Endothelial cell of hepatic sinusoid (primary cell): ENCODE measurements around the gene EPAS1.

ENCODE experiments used
- in situ Hi-C: cut with HindIII; loops from 2 replicates; pipeline ENCODE4 v1.10.0; 2017; ENCODE audit warnings: low sequenced_read_pairs

The EPAS1 gene

DNA sequence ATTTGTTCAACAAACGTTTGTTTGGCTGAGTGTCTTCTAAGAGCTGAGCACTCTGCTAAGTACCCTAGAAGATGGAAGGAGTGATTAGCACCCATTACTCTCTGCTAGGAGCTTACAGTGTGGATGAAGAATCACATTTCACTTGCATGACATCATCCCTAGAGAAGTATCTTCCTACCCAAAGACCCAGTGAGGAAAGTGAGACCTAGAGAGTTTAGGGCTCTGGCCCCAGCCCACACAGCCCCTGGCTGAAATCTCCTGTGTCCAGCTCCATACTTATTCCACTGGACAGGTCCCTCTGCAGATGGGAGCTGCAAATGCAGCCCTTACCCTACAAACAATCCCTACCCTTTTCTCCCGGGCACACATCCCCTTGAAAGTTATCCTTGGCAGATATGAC is 26.8 kb upstream of the EPAS1 start:
- in situ Hi-C loops = loop anchor here (5.0 kb wide), 2 partner anchors 33 to 83 kb away; no protein-coding TSS in a partner anchor

DNA sequence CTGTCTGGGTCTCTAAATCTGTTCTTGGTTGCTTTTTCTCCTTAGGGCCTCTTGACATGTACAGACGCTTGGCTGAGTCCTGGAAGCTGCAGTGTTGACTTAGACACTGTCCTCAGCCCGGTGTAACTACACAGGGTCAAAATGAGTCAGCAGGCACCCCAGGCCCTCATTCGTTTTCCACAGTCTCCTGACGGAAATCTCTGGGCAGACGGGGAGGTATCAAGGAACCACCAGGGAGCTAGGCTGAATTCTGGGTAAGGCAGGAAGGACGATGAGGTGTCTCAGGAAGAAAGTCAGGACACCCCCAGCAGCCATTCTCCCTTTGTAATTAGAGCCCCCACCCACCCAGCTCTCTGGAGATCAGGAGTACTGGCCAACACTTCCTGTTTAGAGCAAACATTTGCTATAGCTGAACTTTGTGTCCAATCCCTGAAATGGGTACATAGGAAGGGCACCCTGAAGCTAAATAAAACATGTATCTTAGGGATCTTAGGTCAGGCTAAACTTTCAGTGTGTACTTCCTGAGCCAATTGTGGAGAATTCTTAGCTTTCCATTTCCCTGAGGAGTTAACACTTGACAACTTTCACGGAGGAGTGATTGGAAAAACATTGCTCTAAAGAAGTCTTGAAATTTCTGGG is 23.9 kb upstream of the EPAS1 start:
- in situ Hi-C loops = loop anchor here (5.0 kb wide), 2 partner anchors 36 to 86 kb away; no protein-coding TSS in a partner anchor

DNA sequence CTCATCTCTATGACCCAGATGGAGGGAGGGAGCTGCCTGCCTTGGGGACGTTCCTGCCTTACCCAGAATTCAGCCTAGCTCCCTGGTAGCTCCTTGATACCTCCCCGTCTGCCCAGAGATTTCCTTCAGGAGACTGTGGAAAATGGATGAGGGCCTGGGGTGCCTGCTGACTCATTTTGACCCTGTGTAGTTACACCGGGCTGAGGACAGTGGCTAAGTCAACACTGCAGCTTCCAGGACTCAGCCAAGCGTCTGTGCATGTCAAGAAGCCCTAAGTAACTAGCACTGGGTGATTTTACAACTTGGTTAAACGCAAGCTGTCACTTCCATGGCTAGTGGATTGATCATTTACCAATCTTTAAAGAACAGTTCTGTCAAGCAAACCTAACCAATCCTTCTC is 23.3 kb upstream of the EPAS1 start:
- in situ Hi-C loops = loop anchor here (5.0 kb wide), 2 partner anchors 37 to 87 kb away; no protein-coding TSS in a partner anchor

DNA sequence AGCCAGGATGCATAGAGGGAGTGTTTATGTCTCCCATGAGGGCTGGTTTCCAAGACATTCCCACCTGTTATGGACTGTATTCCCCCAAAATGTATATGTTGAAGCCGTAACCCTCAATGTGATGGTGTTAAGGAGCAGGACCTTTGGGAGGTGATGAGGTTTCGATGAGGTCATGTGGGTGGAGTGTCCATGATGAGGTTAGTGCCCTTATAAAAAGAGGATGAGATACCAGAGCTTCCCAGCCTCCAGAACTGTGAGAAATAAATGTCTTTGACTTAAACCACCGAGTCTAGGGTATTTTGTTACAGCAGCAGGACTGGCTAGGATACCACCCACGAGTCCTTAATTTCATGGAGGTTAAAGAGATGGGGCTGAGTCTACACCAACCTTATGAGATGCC is 22.6 kb upstream of the EPAS1 start:
- in situ Hi-C loops = loop anchor here (5.0 kb wide), 2 partner anchors 37 to 87 kb away; no protein-coding TSS in a partner anchor

DNA sequence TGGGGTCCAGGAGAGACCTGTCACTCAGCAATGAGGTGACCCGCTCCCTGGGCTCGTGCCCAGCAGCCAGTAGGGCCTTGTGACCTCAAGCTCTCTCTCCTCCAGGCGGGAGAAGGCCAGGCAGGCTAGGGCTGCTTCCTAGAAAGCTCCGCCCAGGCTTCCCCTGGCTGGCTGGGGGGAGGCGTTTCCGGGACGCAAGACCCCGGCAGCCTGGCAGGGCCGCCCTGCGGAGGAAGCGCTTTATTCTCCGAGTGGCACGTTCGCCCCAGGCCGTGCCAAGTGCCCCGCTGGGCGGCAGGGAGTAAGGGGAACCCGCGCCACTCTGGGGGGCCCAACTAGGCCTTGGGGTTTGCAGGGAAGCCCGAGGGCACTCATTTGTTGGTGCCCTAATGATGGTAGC is 21.2 kb upstream of the EPAS1 start:
- in situ Hi-C loops = no loop called here

DNA sequence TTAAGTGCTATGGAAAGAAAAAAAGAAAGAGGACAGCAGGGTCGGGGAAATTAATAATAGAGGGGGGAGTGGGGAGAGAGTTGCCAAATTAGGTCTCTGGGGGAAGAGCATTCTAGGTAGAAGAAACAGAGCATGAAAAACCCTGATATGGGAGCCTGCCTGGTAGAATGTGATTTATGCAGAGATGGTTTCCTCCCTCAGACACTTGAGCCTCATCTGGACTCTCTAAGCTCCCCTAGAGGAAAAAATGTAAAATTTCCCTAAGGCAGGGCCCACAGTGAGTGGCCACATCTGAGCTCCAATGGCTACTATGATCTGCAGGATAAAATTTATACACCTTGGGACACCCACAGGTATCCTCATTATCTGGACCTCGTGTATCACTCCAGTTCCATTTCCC is 20.6 kb upstream of the EPAS1 start:
- in situ Hi-C loops = no loop called here

DNA sequence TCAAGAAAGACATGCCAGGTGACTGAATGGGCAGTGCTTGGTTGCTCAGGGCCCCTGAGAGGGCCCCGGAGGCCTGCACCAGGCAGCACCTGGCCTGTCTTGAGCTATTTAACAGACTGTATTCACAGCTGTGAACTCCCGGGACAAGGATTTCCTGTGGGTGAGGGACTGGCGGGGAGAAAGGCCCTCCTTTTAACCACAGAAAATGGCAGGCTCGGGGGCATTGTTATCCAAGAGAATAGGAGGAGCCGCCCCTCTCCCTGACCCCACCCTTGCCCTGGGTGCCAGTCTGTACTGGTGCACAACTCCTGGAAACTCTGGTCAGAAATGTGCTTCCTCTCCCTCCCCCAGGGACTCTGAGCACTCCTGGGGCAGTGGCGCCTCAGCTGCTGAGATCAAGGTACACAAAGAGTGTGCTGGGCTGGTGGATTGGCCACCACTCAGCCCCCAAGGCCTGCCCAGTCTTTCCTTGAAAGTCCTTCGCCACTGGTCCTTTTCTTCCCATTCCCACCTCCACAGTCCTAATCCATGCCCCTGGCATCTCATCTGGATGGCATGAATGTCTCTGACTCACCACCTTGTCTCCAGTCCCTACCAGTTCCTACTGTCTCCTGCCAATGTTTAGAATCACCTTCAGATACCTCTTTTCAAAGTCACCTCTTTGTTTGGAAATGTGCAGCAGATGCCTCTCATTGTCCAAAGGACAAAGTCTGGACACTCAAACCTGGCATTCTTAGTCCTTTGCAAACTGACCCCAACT is 19.6 kb upstream of the EPAS1 start:
- in situ Hi-C loops = no loop called here

DNA sequence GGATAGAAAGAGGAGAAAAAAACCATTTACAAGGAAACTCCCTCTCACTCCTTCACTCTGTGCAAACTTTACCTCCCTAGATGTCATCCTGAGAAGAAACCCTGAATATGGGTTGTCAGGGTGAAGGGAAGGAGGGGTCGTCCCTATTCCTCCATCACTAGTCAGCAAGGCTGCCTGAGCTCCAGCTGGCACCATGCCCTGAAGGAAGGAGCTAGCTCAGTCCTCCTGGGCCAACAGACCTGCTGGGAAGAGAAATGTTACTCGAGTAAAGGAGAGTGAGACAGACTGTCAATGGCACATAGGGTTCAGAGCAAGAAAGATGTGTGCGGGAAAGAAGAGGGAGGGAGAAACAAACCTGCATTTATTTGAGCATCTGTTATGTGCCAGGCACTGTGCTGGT is 18.3 kb upstream of the EPAS1 start:
- in situ Hi-C loops = no loop called here

DNA sequence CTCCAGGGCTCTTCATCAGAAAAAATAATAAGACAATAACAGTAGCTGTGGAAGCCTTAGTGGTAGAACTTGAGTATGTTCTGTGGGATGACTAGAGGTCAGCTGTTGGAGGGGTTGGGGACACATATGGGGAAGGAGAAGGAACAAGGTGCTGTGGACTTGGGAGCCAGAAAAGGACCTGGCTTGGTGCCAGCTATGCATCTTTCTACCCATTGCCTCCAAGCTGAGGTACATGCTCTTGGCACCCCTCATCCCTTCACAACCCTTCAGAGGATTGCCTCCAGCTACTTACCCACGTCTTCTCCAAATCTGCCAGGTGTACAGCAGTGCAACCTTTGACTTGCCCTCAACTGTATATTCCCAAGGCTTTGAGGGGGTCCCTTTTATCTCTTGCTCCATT is 15.3 kb upstream of the EPAS1 start:
- in situ Hi-C loops = no loop called here

DNA sequence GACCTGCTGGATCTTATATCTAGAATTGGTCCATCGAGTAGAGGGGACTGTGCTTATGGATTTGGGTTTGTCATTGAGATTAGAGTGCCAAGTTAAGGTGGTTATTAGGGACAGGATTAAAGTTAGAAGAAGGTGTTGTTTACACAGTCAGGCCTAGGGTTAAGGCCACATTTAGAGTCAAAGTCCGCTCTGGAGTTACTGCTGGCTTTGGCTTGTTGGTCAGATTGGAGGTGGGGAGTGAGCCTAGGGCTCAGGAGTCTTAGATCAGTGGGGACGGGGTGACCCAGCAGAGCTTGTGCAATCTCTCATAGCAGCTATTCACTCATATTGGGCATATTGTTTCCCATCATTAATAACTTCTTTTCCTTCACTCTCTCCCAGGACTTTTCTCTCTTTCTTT is 13.5 kb upstream of the EPAS1 start:
- in situ Hi-C loops = no loop called here

DNA sequence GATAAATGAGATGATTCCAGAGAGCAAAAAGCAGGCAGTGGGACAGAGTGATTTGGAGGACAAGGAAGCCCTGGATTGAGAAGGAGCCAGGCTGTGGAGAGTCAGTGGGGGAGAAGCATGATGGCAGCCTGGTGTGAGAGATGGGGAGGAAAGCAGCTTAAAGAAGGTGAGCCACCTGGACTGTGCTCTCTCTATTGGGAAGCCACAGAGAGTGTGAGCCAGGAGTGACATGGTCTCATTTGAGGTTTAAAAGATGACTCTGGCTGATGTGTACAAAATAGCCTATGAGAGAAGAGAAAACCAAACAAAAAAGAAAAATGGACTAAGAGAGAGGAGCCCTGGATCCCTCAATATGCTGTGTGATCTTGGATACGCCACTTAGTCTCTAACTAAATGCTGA is 12.9 kb upstream of the EPAS1 start:
- in situ Hi-C loops = no loop called here

DNA sequence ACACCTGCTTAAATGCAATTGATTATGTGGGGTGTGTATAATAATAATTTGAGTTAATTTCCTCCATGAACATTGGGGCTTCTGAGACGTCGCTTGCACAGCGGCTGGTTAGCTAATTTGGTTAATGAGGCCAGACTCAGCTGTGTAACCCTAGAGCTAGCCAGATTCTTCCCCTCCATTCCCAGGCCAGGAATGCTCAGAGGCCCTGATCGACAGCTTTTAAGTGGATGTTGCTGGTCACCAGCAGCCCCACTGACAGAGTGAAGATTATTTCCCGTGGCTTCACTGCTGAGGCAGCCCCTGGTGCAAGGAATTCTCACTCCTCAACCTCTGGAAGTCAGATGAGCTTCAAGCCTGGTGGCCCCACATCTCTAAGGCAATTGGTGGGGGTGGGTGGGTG is 12.4 kb upstream of the EPAS1 start:
- in situ Hi-C loops = loop anchor here (5.0 kb wide), 1 partner anchor 43 kb away; no protein-coding TSS in a partner anchor

DNA sequence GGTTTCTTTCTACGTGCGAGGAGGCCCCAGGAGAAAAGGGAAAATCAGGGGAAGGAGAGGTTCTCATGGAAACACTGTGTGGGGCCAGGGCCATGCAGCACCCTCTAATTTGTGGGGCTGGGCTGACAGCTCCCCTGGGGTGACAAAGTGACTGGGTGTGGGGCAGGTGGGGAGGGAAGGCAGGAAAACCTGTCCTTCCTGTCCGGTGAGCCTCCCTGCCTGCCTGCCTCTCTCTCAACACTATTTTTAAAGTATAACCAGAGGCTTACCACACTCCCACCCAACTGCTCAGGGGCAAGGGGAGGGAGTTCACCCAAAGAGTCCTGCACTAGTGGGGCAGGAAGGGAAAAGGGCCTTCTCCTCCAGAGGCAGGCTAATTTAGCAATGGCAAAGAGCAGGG is 10.5 kb upstream of the EPAS1 start:
- in situ Hi-C loops = loop anchor here (5.0 kb wide), 1 partner anchor 41 kb away; no protein-coding TSS in a partner anchor

DNA sequence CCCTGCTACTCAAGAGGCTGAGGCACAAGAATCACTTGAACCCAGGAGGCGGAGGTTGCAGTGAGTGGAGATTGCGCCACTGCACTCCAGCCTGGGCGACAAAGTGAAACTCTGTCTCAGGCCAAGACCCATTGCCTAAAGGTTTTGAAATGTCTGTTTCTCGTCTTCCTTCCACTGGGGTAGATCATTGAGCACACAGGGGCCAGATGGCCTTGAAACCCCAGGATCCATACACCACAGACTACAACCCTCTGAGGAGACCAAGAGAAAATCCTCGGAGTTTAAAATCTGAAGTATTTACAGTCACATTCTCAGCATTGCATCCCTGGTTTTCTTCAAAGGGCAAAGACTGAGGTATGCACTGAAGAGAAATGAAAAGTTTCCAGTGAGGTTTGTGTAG is 7.1 kb upstream of the EPAS1 start:
- in situ Hi-C loops = no loop called here

DNA sequence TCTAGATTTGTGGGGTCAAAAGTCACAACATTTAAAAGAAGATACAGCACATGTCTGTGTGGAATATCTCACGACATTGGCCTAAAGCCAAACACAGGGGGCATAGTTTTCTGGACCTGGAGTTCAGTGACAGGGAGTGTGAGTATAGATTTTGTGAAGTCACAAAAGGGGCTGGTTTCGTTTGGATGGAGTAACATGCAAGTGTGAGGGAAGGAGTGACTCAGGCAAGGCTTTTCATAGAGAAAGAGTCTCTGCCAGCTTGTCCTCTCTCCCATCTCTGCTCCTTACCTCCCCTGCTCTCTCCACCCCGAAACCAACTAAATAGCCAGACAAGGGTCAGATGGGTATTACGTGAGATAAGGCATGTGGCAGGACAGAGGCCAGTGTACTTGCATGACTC is 3.7 kb upstream of the EPAS1 start:
- in situ Hi-C loops = no loop called here

DNA sequence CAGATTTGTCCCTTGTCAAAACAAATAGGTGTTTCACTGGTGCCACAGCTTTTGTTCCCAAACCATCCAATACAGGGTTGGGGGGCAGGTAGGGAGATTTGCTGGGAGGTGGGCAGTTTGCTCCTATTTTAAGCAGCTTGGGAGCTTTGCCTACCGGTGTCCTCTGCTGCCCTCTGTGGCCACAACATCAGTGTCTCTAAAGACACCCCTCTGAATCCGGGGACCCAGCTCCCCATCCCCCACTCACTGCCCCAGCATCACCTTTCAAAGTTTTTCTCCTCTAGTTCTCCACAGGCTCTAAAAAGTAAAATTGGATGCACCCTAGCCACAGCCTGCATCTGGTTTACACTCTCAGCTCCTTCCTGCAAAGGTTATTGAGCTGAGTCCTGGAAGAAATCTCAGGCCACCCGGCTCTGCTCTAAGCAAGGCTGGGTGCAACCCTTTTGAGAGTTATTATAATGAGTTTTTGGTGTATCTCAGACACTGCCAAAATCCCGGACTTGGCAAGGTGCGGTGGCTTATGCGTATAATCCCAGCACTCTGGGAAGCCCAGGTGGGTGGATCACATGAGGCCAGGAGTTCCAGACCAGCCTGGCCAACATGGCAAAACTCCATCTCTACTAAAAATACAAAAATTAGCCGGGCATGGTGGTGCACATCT is 2.9 kb upstream of the EPAS1 start:
- in situ Hi-C loops = no loop called here

DNA sequence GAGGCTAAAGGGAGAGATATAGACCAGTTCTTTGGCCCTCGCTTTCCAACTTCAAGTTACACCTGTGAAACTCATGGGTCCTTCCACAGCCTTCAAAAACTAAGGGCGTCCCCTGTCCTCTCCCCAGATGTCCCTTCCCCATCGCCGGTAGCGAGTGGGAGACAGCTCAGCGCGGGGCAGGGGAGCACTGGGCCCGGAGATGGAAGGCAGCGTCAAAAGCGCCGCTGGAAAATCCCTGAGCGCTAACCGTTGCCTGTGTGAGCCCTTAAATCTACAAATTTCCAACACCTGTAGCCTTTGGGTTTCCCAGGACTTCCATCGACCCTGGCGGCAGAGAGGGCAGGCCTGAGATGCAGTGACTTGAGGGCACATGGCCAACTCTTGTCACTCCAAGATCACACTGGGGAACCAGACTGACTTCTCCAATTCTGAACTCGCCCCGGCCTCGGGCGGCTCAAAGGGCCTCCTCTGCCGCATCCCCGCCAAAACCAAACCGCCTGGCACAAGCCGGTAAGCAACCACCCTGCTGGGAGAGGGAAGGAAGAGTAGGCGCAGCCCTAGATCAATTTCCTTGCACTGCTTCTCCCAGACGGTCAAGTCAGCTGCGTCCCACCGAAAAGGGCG is 879 bp upstream of the EPAS1 start:
- in situ Hi-C loops = no loop called here

DNA sequence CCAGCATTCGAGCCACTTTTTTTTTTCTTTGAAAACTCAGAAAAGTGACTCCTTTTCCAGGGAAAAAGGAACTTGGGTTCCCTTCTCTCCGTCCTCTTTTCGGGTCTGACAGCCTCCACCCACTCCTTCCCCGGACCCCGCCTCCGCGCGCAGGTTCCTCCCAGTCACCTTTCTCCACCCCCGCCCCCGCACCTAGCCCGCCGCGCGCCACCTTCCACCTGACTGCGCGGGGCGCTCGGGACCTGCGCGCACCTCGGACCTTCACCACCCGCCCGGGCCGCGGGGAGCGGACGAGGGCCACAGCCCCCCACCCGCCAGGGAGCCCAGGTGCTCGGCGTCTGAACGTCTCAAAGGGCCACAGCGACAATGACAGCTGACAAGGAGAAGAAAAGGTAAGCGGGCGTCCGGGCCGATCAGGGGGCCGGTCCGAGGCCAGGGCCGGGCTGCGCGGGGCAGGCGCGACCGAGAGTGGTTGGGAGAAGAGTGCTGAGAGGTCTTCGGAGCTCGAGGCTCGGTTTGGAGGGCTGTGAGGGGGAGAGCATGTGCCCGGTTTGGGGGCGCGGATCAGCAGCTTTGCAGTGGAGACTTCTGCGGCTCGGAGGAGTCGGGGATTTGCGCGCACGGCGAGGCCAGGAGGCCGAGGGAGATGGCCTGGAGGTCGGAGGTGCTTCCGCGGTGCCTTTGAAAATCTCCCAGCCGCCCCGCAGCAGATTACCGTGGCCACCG is 502 bp downstream of the EPAS1 start:
- in situ Hi-C loops = no loop called here

DNA sequence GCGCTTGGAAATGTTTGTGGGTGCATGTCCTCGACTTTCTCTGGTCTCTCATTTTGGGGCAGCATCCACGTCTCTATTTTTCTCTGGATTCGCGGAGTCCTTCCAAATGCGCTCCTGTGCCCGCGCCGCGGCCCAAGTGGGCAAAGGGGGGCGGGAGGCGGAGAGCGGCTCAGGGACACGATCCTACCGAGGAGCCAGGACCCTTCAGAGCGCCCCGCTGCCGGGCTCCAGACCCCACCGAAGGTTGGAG is 990 bp downstream of the EPAS1 start:
- in situ Hi-C loops = no loop called here

DNA sequence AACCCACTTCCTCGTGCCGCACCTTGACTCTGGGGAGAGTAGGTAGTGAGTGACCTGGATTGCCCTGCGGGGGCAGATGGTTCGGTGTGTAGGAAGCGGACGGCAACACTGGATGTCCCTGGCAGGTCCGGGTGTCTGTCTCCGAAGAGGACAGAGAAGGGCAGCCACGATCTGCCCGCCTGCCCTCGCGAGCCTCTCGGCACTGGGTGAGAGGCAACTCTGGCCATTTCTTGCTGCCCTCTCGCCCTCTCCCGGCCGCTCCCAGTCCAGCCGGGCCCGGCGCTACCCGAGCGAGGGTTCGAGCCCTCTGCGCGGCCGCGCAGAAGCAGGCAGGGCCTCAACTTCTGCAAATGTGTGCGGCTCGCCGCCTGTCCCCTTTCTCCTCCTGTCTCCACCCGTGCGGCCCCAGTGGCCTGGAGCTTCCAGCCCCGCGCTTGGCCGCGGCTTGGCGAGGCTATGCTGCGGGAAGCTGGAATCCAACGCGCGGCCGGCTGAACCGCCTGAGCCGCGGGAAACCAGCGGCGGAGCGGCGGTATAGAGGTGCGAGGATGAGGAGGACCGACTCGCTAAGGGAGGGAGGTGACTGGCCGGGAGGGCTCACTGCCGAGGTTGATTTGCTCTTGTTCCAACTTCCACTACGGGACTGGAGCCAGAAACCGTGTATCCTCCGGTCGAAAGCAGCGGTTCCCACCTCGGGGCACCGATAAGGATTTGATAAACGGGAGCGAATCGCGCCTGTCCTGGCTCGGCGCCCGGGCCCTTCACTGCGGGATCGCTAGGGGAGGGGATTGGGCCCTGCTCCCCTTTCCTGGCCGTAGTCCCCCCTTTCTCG is 1.5 kb downstream of the EPAS1 start:
- in situ Hi-C loops = no loop called here
